T-cell (primary cell): ENCODE data around the gene DLG1. TPM values are rescaled to one million over a fixed set of nuclear protein-coding genes. Genes with fewer than 3 reads are reported as not detected.

ENCODE experiments used
- ATAC-seq, 4 experiments: fragments of 200-7000 bp in 3 of 4; fragments of 150-1000 bp in 1 of 4; cut with Tn5 transposase; replicated peaks in 1 of 4; 1 replicate in 3 of 4; 2 replicates in 1 of 4; pipeline ENCODE4 v1.10.0; 2021; ENCODE audit warnings: moderate library complexity in 3 of 4, mild to moderate bottlenecking in 2 of 4, moderate number of reproducible peaks in 1 of 4
- CTCF ChIA-PET, 2 donors: fragments of 300-600 bp; sonication (Branson Sonifier 250); formaldehyde crosslinking; loops; one replicate each; lab custom pipeline; 2022; ENCODE audit warnings: antibody characterized with exemption in 2 of 2; lab: Charles Lee
- POLR2A ChIA-PET, 2 donors: fragments of 300-600 bp; sonication (Branson Sonifier 250); formaldehyde crosslinking; loops; one replicate each; lab custom pipeline; 2022; ENCODE audit warnings: antibody characterized with exemption in 2 of 2; lab: Charles Lee
- DNase-seq, 35 experiments: peaks; one replicate each; pipeline versions ENCODE4 v3.0.0 to v3.0.0-alpha.2; 2013 to 2023
- H3K27ac ChIP-seq: one replicate; pipeline ENCODE4 v1.5.1; 2013; ENCODE audit warnings: low read length
- H3K27me3 ChIP-seq, 2 experiments: replicated peaks in 1 of 2; 1 replicate in 1 of 2; 2 replicates in 1 of 2; pipeline versions ENCODE4 v1.6.1 to v1.7.0; 2013; ENCODE audit warnings: low read length in 1 of 2, mixed read lengths in 1 of 2; ENCODE audit not compliant: control insufficient read depth in 2 of 2, insufficient read depth in 2 of 2; ENCODE audit errors: extremely low read depth in 1 of 2
- H3K36me3 ChIP-seq, 2 donors: 1 replicate in 1 of 2; 2 replicates in 1 of 2; pipeline versions ENCODE4 v1.6.1 to v1.7.0; 2013; ENCODE audit warnings: low read length in 1 of 2; ENCODE audit not compliant: control insufficient read depth in 2 of 2, insufficient read depth in 1 of 2; ENCODE audit errors: extremely low read depth in 1 of 2
- H3K4me1 ChIP-seq, 2 experiments: 1 replicate in 1 of 2; 2 replicates in 1 of 2; pipeline versions ENCODE4 v1.6.1 to v1.7.0; 2013; ENCODE audit warnings: low read length in 2 of 2, mixed read lengths in 1 of 2; ENCODE audit not compliant: insufficient read depth in 2 of 2, control insufficient read depth in 1 of 2; ENCODE audit errors: extremely low read depth in 1 of 2
- H3K4me3 ChIP-seq, 2 donors: 1 replicate in 1 of 2; 2 replicates in 1 of 2; pipeline versions ENCODE4 v1.5.1 to v1.7.0; 2013; ENCODE audit warnings: mild to moderate bottlenecking in 2 of 2, low read length in 1 of 2, moderate library complexity in 1 of 2; ENCODE audit not compliant: control insufficient read depth in 1 of 2; ENCODE audit errors: extremely low read depth in 1 of 2
- H3K9me3 ChIP-seq: 2 replicates; pipeline ENCODE4 v1.7.0; 2013
- H3K27ac Mint-ChIP-seq, 2 donors: one replicate each; pipeline ENCODE4 v1.8.0; 2020 to 2021; ENCODE audit warnings: mild to moderate bottlenecking in 2 of 2, mixed read lengths in 2 of 2
- H3K27me3 Mint-ChIP-seq, 2 donors: one replicate each; pipeline ENCODE4 v1.8.0; 2021 to 2022; ENCODE audit warnings: mixed read lengths in 2 of 2
- H3K36me3 Mint-ChIP-seq: one replicate; pipeline ENCODE4 v1.8.0; 2021; ENCODE audit warnings: mixed read lengths
- H3K4me1 Mint-ChIP-seq, 3 donors: one replicate each; pipeline ENCODE4 v1.8.0; 2020 to 2022; ENCODE audit warnings: mixed read lengths in 3 of 3, mild to moderate bottlenecking in 1 of 3
- H3K4me3 Mint-ChIP-seq, 3 donors: one replicate each; pipeline ENCODE4 v1.8.0; 2020 to 2022; ENCODE audit warnings: mild to moderate bottlenecking in 3 of 3, mixed read lengths in 3 of 3, moderate library complexity in 3 of 3
- H3K9me3 Mint-ChIP-seq, 3 donors: one replicate each; pipeline ENCODE4 v1.8.0; 2020 to 2022; ENCODE audit warnings: mixed read lengths in 3 of 3
- WGBS: methylation state at CpG from one replicate; pipeline ENCODE4 v1.1.5; 2013; ENCODE audit warnings: missing lambda C conversion rate; ENCODE audit not compliant: insufficient coverage; 5-methylcytosine and 5-hydroxymethylcytosine counted together
- total RNA-seq, 35 experiments: library from RNA in 6 of 35; stranded (reverse) in 6 of 35; fragments of 120-200 nt in 1 of 35; gene quantifications; one replicate each; pipeline versions ENCODE4 v1.2.1 to v1.2.4 and lab custom pipeline; 2013 to 2026

Gene DLG1
- total RNA-seq, 5 donors from 2014 or later (not counting 1 experiment from before 2014, with no cell fraction given), result 65.5 to 96.5 (median 68.4) TPM

GRCh38 chr3:197335428-197336132, 37.2 kb upstream of the DLG1 start:
- POLR2A ChIA-PET, result no interaction called here
- DNase-seq, result no peak
- 81% methylated on average over 11 of the region's 13 CpGs for WGBS
- H3K9me3 ChIP-seq, result no peaks in the 10 kb centered on the region
- H3K4me1 ChIP-seq, result no peaks in the 10 kb centered on the region
- peaks cover 0 to 2% of the 10 kb centered on the region in 2 experiments for H3K27me3 ChIP-seq
- Mint-ChIP-seq H3K27ac (no peak overlapping the region), H3K4me1 (no peaks in the 10 kb centered on the region), H3K9me3 (no peaks in the 10 kb centered on the region), H3K27me3 (peaks cover 7 to 12% of the 10 kb centered on the region in 2 donors), H3K4me3 (no peak overlapping the region), H3K36me3 (no peaks in the 10 kb centered on the region)
- H3K4me3 ChIP-seq, result no peak overlapping the region
- CTCF ChIA-PET, result no interaction called here
- no peaks in the 10 kb centered on the region for H3K36me3 ChIP-seq
- H3K27ac ChIP-seq, result no peak overlapping the region
- no peak for ATAC-seq

GRCh38 chr3:197333901-197334639, 35.7 kb upstream of the DLG1 start:
- CTCF ChIA-PET, result no interaction called here

GRCh38 chr3:197331131-197331530, 32.7 kb upstream of the DLG1 start:
- no peak overlapping the region for H3K4me3 ChIP-seq
- H3K9me3 ChIP-seq, result no peaks in the 10 kb centered on the region
- H3K27me3 ChIP-seq, result peaks cover 0 to 2% of the 10 kb centered on the region in 2 experiments
- H3K36me3 Mint-ChIP-seq, result no peaks in the 10 kb centered on the region
- H3K4me1 Mint-ChIP-seq, result no peaks in the 10 kb centered on the region
- no peaks in the 10 kb centered on the region for H3K9me3 Mint-ChIP-seq
- no peak for ATAC-seq
- H3K36me3 ChIP-seq, result no peaks in the 10 kb centered on the region
- 90% methylated on average over 1 of the region's 3 CpGs for WGBS
- no peaks in the 10 kb centered on the region for H3K4me1 ChIP-seq
- ChIA-PET POLR2A (no interaction called here), CTCF (no interaction called here)
- no peak overlapping the region for H3K4me3 Mint-ChIP-seq
- DNase-seq, result no peak
- peaks cover 11 to 15% of the 10 kb centered on the region in 2 donors for H3K27me3 Mint-ChIP-seq
- H3K27ac Mint-ChIP-seq, result no peak overlapping the region
- H3K27ac ChIP-seq, result no peak overlapping the region

More at GRCh38 chr3:197333901-197334639, 35.7 kb upstream of the DLG1 start:
- POLR2A ChIA-PET, result interaction anchor here in 1 of 2 donors (0.7 kb wide), 1 partner anchor 77 kb away, joined by 3 read pairs; no protein-coding TSS in a partner anchor
- ATAC-seq (no peak), DNase-seq (no peak)
- Mint-ChIP-seq H3K4me3 (no peak overlapping the region), H3K36me3 (no peaks in the 10 kb centered on the region), H3K27me3 (peaks cover 8 to 12% of the 10 kb centered on the region in 2 donors), H3K27ac (no peak overlapping the region), H3K9me3 (no peaks in the 10 kb centered on the region), H3K4me1 (no peaks in the 10 kb centered on the region)
- no peaks in the 10 kb centered on the region for H3K4me1 ChIP-seq
- no peak overlapping the region for H3K27ac ChIP-seq
- H3K36me3 ChIP-seq, result no peaks in the 10 kb centered on the region
- no peaks in the 10 kb centered on the region for H3K9me3 ChIP-seq
- H3K4me3 ChIP-seq, result no peak overlapping the region
- peaks cover 0 to 2% of the 10 kb centered on the region in 2 experiments for H3K27me3 ChIP-seq
- 86% methylated on average over 2 of the region's 11 CpGs for WGBS

GRCh38 chr3:197329382-197329781, 31.0 kb upstream of the DLG1 start:
- Histone ChIP-seq H3K27me3 (no peaks in the 10 kb centered on the region), H3K36me3 (no peaks in the 10 kb centered on the region), H3K9me3 (no peaks in the 10 kb centered on the region), H3K27ac (no peak overlapping the region), H3K4me3 (no peak overlapping the region), H3K4me1 (no peaks in the 10 kb centered on the region)
- Mint-ChIP-seq H3K27me3 (peaks cover 11 to 16% of the 10 kb centered on the region in 2 donors), H3K4me3 (no peak overlapping the region), H3K4me1 (no peaks in the 10 kb centered on the region), H3K9me3 (no peaks in the 10 kb centered on the region), H3K27ac (no peak overlapping the region), H3K36me3 (no peaks in the 10 kb centered on the region)
- CTCF ChIA-PET, result no interaction called here
- 100% methylated on average over 1 of the region's 3 CpGs for WGBS
- no peak for ATAC-seq
- POLR2A ChIA-PET, result no interaction called here
- no peak for DNase-seq

GRCh38 chr3:197328198-197328597, 29.8 kb upstream of the DLG1 start:
- CTCF ChIA-PET, result no interaction called here
- no peak for ATAC-seq
- H3K36me3 ChIP-seq, result no peaks in the 10 kb centered on the region

GRCh38 chr3:197327701-197328100, 29.3 kb upstream of the DLG1 start:
- DNase-seq (no peak), ATAC-seq (no peak)
- H3K4me1 ChIP-seq, result no peaks in the 10 kb centered on the region
- H3K9me3 ChIP-seq, result no peaks in the 10 kb centered on the region
- CTCF ChIA-PET, result no interaction called here
- Mint-ChIP-seq H3K9me3 (no peaks in the 10 kb centered on the region), H3K36me3 (no peaks in the 10 kb centered on the region), H3K4me1 (no peaks in the 10 kb centered on the region), H3K27ac (no peak overlapping the region), H3K4me3 (no peak overlapping the region), H3K27me3 (peaks cover 17 to 20% of the 10 kb centered on the region in 2 donors)
- 20% methylated on average over 2 of the region's 3 CpGs for WGBS
- POLR2A ChIA-PET, result no interaction called here
- no peaks in the 10 kb centered on the region for H3K36me3 ChIP-seq
- H3K27ac ChIP-seq, result no peak overlapping the region
- H3K27me3 ChIP-seq, result peaks cover 0 to 3% of the 10 kb centered on the region in 2 experiments
- no peak overlapping the region for H3K4me3 ChIP-seq

More at GRCh38 chr3:197328198-197328597, 29.8 kb upstream of the DLG1 start:
- Histone ChIP-seq H3K4me3 (no peak overlapping the region), H3K4me1 (no peaks in the 10 kb centered on the region), H3K27ac (no peak overlapping the region), H3K9me3 (no peaks in the 10 kb centered on the region), H3K27me3 (peaks cover 0 to 3% of the 10 kb centered on the region in 2 experiments)
- Mint-ChIP-seq H3K4me3 (no peak overlapping the region), H3K4me1 (no peaks in the 10 kb centered on the region), H3K9me3 (no peaks in the 10 kb centered on the region), H3K36me3 (no peaks in the 10 kb centered on the region), H3K27me3 (peaks cover 16 to 19% of the 10 kb centered on the region in 2 donors), H3K27ac (no peak overlapping the region)
- no CpG with 5 or more reads among the region's 6 CpGs for WGBS
- POLR2A ChIA-PET, result no interaction called here
- no peak for DNase-seq
